CD4-positive, alpha-beta T cell treated with Interleukin-12 subunit alpha and Interleukin-12 subunit beta, for 1 hour (primary cell): ENCODE data around the gene ATXN7L1.

Source experiments
- DNase-seq: peaks from one replicate; pipeline ENCODE4 v3.0.0-alpha.2; 2020

ATXN7L1 gene

DNA sequence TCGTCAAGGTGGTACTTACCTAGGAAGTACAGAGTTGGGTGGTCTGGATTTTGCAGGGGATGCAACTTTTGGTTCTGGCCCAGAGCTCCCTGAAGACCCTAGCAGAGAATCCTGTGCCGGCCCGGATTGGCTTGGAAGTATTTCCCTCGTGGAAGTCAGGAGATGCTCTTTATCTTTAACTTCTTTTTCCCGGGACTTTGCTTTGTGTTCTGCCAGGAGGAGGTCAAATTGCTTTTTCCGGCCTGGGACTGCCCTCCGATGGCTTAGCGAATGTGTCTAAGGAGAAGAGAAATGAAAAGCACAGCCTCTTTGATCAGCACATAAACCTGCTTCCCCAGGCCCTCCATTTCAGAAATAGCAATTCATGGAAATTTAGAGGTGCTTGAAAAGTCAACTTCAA is 238.1 kb downstream of the ATXN7L1 start:
- no peak for DNase-seq

DNA sequence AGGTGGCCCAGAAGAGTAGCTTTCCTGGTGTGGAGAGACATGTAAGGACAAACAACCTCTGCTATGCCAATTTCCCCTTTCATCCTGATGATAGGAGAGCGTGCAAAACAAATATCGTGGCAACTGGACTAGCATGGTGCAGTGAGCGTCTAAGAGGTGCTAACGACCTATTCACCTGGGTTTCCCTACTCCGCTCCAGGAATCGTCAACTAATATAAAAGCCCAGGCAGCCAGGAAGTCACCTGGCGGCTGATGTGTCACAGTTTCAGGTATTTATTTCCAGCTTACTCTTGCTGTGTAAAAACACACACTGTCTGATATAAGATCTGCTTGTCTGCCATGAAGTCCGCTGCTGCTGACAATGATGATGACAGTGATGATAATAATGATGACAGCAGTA is 238.6 kb downstream of the ATXN7L1 start:
- DNase-seq, result no peak

DNA sequence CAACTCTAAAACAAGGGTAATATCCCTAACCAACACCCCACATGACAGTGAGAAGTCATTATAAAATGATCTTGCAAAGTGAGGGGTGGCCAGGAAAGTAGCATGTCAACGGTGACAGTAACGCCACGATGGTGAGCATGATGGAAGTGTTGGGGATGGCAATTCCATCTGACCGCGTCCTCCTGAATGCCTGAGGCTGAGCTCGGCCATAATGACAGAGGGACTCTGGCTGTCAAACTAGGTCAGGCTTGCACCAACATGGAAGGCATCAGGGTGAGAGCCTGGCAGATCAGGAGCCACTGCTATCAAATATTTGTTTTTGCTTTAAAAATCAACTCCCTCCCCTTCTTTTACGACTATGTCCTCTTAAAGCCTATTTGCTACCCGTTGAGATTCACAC is 239.4 kb downstream of the ATXN7L1 start:
- no peak for DNase-seq

DNA sequence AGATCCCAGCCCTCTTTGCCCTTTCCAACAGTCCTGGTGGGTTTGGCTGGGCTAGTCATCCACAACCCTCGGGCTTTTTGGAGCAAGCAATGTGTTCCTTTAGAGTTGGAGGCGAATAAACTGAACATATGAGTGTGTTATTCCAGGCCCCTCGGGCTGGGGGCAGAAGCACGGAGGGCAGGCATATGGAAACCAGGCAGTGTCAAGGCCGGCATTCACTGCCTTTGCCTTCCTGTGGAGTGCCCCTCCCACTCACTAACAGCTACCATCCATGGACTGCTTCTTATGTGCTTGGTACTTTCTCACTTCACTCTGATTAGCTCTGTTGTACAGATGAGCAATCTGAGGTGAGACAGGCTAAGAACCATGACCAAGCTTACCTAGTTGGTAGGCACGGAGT is 241.2 kb downstream of the ATXN7L1 start:
- DNase-seq, result no peak

DNA sequence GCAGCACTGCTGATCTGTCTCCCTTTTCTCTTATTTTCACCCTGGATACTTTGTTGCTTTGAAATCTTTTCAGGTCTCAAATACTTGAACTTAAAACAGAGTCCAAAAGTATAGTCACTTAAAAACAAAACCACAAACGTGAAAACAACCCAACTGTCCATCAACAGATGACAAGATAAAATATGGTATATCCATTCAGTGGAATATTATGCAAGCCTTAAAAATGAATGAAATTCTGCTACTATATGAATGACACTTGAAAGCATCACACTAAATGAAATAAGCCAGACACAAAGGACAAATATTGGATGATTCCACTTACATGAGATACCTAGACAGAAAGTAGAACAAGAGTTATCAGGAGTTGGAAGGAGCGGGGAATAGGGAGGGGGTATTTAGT is 250.4 kb downstream of the ATXN7L1 start:
- no peak for DNase-seq

DNA sequence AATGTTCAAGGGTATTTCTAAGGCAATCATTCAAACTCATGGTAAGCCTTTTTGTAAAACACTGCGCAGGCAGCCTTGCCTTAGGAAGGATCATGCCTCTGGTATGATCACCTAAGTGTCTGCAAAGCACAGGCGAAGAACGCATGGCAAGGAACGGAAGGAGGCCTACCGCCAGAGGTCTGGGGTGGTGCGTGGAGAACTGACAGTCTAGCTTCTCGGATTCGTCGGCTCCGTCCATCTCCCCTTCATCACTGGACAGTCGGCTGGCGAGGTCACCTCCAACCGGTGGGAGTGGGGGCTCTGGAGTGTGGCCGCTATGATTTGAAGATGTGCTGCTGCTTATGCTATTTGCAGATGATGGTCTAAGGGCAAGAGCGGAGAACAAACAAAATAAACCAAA is 252.5 kb downstream of the ATXN7L1 start:
- DNase-seq, result no peak

DNA sequence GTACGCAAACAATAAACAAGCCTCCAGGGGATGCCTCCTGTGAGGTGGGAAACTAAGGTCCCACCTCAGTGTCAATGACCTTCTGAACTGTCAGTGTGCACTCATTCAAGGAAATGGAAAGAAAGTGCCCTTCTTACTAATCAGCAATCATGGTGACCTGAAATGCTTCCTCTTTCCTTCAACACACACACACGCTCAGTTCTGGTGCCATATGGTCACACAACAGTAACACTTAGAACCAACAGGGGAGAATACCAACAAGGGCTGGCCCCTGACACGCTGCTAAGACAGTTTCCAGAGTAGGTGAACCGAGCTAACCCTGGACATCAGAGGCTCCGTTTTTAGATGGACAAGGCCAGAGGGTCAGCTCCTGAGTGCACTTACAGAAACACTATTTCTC is 253.0 kb downstream of the ATXN7L1 start:
- no peak for DNase-seq

DNA sequence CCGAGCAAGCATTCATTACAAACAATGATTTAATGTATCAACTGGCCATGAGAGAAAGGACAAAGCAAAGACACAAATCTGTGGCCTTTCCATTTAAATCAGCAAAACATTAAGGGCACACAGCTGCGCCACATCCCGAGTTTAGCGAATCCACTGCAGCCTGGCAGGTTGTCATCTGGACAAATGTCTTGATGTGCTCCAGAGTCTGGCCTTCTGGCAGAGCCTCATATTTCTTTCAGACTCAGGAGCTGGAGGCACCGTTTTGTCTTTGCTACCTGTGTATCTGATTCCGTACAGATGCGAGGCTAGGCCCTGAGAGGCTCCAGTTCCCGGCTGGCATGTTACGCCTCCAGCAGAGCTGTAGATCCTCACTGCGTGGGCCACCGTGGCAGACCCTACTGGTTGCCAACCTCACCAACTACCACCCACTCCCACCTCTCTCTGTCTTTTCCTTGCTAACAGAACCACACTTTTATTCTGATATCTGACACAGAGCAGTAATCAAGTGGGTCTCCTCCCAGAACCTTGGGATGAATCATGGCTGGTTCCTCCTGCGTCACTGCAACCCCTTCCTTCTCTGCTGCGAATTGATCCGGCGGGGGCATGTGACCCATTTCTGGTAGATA is 254.2 kb downstream of the ATXN7L1 start:
- DNase-seq, result no peak

DNA sequence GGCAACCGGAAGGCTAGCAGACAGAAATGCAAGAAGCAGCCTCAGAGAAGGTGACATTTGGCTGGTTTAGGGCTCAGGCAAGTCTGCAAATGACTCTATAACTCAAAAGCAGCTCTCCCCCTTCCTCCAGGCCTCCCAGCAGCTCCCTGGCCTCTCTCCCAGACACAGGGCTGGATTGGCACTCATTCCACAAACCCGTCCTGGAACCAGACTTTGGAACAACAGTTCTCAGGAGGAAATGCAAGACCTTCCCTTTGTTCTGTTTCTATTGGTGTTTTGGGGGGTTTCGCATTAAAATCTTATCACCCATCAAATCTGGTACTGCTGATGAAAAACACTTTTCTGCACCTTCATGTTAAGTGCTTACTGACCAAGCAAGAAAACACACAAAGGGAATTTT is 254.8 kb downstream of the ATXN7L1 start:
- no peak for DNase-seq

DNA sequence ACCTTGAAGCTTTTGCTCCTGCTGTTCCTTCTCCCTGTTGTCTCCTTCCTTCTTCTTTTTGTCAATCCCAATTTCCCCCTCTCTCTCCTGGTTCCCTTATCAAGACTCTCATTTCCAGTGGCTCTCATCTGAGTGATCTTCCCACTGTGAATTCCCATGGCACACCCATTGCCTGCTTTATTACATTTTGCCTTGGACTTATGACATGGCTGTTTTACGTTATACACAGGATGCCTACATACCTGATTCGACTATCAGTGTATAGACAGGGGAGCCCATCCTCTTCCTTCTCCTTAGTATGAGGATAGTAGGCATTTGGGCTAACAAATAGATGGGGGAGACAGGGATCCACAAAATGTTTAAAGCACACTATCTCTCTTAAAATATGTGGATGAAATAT is 255.2 kb downstream of the ATXN7L1 start:
- DNase-seq, result no peak

DNA sequence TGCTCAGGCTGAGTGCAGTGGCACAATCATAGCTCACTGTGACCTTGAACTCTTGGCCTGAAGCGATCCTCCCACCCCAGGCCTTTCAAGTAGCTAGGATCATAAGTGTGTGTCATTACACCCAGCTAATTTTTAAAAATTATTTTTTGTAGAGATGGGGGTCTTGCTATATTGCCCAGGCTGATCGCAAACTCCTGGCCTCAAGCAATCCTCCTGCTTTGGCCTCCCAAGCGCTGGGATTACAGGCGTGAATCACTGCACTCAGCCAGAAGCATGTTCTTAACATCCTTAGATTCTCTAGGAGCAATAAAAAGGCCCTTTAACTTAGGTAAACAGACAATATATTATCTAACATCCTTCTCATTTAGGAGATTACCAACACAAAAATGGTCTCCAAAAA is 256.8 kb downstream of the ATXN7L1 start:
- no peak for DNase-seq

DNA sequence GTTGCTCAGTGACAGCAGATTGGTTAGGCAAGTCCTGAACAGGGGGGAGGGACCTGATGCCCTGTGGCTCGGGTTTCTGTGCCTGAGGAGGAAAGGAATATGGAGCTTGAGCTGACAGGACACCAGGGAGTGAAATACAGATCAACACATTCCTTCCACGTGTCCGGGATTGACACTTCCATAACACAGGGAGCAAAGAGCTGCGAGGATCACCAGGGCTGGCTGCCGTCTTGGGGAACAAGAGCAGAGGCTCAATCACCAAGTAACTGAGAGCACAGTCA is 258.4 kb downstream of the ATXN7L1 start:
- DNase-seq, result no peak

DNA sequence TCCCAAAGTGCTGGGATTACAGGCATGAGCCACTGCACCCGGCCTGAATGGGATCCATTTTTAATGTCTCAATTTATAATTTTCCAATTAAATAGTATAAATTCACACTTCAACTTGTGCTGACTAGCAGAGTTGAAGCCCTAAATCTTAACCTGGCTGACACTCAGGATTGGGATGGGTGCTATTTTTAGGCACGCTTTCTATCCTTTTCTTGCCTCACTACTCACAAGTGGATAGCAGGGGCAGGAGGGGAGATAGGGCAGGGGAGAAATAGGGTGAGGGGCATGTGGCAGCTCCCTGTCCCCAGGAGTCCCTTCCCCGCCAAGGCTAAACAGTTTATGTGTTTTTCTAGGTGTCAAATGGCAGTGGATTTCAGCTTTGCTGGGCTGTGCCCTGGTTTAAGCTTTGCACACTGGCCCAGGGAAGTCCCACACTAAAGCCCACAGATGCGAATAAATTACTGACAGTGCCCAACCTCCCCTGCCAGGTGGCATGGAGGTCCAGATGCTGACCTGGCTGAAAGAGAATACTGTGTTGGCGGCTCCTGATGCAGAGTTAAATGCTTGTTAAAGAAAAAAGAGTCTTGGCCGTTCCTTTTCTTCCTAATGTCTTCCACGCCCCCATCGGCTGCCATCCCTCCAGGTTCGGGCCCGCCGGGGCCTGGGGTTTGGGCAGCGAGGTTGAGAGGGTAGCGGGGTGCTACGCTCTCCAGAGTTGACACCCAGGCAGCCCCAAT is 259.0 kb downstream of the ATXN7L1 start:
- DNase-seq, result no peak

DNA sequence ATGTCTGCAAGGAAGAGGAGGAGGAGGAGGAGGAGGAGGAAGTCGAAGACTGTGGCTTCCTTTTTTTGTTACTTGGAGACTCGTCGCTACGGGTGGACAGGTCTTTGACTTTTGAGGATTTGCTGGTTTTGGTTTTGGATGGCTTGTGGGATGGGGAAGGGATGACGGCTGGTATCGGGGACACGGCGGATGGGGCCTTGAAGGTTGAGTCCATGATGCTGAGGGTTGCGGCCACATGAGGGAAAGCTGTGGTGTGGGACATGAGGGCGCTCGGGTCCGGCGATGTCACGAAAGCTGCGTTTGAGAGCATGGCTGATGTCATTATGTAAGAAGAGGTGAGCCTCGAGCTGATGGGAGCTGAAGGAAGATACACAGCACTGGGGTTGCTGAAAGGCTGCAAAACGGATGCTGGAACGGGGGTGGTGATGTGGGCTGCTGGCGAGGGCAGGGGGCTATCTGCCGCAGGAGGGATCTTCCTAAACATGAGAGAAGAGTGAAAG is 262.0 kb downstream of the ATXN7L1 start:
- no peak for DNase-seq

DNA sequence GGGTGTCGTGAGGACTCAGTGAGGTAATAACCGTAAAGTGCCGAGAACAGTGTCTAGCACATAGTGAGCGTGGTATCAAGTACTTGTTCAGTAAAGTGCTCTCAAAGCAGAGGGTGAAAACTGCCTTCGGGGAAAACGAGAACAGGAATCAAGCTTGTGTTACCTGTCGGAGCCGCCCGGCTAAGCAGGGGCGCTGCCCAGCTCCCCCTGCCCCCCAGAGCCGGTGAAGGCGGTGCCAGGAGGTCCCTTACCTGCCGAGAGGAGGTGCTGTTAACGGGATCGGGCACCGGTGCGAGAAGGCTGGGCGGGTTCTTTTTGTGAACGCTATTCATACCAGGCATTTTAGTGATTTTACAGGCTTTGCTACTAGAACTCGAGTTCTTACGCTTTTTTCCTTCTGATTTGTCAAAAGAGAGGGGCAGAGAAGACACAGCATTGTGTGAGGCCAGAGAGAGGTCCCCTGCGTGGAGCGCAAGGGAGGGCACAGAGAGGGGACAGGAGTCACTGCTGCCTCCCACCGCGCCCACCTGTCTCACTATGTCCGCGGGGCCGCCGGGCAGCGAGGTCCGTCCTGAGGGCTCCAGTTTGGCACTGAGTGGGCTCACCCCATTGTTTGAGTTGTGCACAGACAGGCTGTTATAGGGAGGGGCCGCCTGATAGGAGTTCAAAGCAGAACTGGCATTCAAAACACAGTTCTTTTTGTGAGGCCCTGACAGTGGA is 262.6 kb downstream of the ATXN7L1 start:
- no peak for DNase-seq

DNA sequence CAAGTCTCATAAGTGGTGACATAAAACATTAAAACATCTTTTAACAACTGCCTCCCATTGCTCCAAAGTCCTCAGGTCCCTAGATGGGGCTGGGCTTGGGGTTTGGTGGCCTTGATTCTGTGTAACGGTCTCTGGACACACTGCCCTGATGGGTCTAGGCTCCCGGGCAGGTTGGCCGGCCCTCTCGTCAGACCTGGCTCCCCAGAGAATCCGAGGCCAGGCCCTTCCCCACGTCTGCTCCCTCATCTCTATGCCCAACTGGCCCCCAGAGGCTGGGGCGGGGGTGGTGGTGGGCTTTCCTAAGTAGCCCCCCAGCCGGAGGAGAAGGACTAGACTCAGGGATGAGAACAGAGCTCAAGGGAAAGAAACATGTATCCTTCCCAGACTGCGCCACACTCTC is 263.6 kb downstream of the ATXN7L1 start:
- DNase-seq, result no peak

DNA sequence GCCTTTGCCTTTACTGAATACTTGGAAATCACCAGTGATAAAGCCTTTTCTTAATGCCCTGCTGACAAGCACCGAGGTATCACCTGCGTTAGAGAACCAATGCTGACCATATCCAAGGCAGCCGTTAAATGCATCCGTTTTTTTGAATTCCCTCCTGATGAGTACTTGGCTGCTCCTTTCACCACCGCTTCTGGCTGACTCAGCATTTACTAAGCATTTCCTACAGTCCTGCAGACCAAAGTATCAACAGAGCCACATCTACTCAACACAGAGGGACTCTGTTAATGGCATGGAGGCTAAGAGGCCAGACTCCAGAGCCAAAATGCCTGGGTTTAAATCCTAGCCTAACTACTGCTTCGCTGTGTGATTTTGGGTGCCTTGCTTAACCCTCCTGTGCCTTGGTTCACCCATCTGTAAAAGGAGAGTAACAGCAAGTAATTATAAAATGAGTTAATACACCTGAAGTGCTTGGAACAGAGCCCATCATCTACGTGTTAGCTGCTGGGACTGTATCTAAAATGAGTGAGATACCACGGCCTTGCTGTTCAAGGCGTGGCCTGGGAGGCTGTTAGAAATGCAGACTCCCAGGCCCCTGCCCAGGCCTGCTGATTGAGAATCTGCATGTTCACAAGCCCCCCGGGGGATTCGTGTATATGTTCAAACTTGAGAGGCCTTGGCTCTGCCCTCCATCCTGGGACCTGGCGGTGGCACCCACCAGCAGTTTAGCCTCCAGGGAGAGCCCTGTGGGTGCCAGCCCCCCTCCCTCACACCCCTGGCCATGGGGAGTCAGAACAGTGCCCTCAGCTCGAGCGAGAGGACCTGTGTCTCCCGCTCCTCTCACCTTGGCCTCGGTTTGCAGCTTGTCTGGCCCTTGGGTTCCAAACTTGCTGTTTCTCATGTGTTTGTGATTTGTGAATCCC is 264.3 kb downstream of the ATXN7L1 start:
- DNase-seq, result no peak

DNA sequence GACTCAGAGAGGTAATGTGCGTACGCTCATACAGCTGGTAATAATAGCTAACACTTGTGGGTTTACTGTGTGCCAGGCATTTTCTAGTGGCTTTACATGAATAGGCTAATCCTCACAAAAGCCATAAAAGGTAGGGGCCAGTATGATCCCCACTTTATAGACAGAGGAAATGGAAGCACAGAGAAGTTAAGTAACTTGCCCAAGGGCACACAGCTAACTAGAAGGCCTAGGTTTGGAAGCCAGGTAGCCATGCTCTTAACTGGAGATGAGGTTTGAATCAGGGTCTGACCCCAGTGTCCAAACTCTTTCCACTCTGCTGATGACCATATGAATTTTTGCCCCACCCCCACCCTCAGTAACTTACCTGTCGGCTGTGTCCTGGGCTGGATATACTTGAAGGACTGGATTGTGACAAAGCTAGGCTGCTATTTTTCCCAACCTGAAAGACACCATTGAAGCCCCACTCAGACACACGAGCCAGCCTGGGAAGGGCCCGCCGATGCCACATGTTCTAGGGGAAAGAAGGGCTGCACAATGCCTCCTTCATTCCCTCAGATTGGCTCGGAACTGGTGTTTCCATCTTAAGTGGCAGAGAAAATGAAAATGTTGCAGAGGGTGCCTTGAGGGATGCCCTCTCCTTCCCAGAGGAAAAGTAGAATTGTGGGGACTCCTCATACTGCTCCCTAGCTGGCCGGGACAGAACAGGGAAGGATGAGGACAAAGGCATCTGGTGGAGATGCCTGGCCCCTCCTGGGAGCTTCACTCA is 266.1 kb downstream of the ATXN7L1 start:
- no peak for DNase-seq

DNA sequence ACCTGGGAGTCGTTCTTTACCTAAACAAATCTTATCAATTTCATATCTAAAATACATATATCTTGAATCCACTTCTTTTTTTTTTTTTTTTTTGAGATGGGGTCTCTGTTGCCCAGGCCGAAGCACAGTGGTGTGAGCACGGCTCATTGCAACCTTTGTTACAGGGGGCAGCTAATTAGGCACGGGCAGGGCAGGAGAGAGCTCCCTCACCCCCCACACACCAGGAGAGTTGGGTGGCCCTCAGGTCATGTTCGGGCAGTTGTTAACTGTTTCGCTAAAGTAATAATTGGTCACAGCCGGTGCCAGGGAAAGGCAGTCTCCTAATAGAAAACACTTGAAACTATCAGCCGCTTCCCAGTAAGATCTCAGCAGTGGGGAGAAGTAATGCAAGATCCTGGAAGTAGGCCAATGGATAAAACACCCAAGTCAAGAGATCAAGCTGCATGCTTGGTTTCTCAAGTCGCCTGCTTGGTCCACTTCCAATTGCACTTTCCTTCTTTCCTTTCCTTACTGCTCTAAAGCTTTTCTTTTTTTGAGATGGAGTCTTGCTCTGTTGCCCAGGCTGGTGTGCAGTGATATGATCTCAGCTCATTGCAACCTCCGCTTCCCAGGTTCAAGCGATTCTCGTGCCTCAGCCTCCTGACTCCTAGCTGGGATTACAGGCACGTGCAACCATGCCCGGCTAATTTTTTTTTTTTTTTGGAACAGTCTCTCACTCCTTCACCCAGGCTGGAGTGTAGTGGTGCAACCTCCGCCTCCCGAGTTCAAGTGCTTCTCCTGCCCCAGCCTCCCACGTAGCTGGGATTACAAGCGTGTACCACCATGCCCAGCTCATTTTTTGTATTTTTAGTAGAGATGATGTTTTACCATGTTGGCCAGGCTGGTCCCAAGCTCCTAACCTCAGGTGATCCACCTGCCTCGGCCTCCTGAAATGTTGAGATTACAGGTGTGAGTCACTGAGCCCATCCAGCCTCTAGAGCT is 273.8 kb downstream of the ATXN7L1 start:
- no peak for DNase-seq

DNA sequence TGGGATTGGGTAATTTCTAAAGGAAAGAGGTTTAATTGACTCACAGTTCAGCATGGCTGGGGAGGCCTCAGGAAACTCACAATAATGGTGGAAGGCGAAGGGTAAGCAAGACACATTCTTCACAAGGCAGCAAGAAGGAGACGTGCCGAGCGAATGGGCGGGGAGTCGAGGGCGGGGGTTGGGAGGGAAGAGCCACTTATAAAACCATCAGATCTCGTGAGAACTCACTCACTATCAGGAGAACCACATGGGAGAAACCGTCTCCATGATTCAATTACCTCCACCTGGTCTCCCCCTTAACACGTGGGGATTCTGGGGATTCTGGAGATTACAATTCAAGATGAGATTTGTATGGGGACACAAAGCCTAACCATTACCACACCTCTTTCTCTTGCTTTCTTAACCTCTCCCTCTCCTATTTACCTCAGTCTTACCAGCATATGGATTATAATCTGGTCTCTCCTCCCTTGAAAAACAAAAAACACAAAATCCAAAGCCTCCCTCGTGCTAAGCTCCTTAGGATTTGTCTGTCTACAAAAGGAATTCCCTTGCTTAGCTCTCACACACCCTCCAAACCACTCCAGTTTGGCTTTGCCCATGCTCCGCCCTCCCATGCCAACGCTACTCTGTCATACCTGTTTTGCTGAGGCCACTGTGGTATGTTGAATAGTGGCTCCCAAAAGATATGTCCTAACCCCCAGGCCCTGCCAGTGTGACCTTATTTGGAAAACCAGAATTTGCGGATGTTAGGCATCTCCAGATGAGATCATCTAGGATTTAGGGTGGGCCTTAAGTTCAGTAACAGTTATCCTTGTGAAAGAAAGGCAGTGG is 275.5 kb downstream of the ATXN7L1 start:
- no peak for DNase-seq
